ENCODE measurements around the gene ELP1. TPM values are rescaled to one million over a fixed set of nuclear protein-coding genes. Genes with fewer than 3 reads are reported as not detected.
A peak's percentile ranks its signal among the peaks of the same experiment; 100 is the strongest.

The ELP1 gene
- polyA plus RNA-seq, 2 of the 4 experiments (the other 2 are of a cell fraction), result 25.4 to 35.8 TPM

DNA sequence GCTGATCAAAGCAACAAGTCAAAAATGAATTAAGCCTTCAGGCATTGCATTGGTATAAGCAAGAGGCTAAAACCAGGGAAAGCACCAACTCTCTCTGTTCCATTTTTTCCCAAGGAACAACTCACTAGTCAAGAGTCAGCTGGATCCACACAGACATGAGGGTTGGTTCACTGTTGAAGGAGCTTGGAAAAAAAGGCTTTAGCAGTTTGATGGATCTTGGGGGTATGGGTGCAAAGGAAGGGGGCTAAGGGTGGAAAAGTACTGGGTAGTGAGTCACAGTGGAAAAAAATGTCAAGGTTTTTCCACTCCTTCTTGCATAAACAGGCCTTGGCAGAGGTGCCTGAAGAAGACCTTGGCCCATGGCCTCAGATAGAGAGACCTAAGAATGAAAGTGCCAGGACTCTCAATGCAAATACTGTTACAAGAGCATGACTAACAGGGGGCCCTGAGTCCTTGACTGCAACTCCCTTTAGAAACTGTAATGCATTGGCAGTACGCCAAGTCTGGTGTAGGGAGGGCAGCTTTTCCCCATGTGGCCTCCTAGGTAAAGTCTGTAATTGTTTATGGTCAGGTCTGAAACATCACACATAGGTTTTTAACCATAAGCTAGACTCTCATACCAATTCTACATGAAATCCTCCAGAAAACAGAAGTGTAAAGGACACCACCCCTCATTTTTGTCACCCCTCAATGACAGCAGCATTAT lies 48.1 kb downstream of the ELP1 start:
- ChIA-PET CTCF (interaction anchor here (2.5 kb wide), 1 partner anchor 14 kb away, joined by 7 read pairs; no protein-coding TSS in a partner anchor), POLR2A (no interaction called here)
- DNase-seq (ENCODE audit: low read depth in 1 of 2, low spot score in 1 of 2) (peak; percentile 52 to 71), ATAC-seq (peak; percentile 84 to 86), FAIRE-seq (no peak)
- H3K9me3 ChIP-seq, result no peaks in the 10 kb centered on the region
- H3K4me3 ChIP-seq, result no peak overlapping the region
- peak overlapping the region; percentile 46 for H3K4me2 ChIP-seq
- TF ChIP-seq NPAS2 (CRISPR knock-in tag; IDR thresholded peaks at IDR 0.05; ENCODE audit: borderline replicate concordance), result no peak
- 0 out of 2 replicates have a peak, but pooled peaks have one; percentile 27 for TF ChIP-seq FOSL2 (IDR thresholded peaks at IDR 0.05)
- TF ChIP-seq FOSL2 (CRISPR knock-in tag; IDR thresholded peaks at IDR 0.05), result peak; percentile 43
- TF ChIP-seq CBX8 (IDR thresholded peaks at IDR 0.05), result no peak
- H3K27ac ChIP-seq, result peak overlapping the region; percentile 57 to 74; a peak in 5 of 6 replicates
- peaks cover 23% of the 10 kb centered on the region for H3K4me1 ChIP-seq
- WGBS (ENCODE audit: missing lambda C conversion rate), result 46% methylated on average over 1 of the region's 1 CpG

DNA sequence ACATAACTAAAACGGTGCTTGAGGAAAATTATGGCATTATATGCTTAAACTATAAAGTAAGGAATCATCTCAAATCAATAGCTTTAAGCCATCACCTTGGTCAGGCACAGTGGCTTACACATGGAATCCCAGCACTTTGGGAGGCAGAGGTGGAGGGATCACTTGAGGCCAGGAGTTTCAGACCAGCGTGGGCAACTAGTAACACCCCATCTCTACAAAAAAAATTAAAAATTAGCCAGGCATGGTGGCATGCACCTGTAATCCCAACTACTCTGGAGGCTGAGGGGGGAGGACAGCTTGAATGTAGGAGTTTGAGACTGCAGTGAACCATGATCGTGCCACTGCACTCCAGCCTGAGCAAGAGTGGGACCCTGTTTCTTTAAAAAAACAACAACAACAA lies 49.2 kb downstream of the ELP1 start:
- ChIA-PET CTCF (interaction anchor here (0.6 to 1.6 kb wide), 3 partner anchors 9 to 38 kb away, joined by 3 to 4 read pairs (median 3); no protein-coding TSS in a partner anchor), POLR2A (no interaction called here)
- ATAC-seq, result no peak
- WGBS (ENCODE audit: missing lambda C conversion rate), result 92% methylated on average over 3 of the region's 3 CpGs
- H3K4me2 ChIP-seq, result no peak overlapping the region
- no peaks in the 10 kb centered on the region for H3K9me3 ChIP-seq
- DNase-seq (ENCODE audit: low read depth in 1 of 2, low spot score in 1 of 2), result no peak
- FAIRE-seq, result no peak
- H3K4me3 ChIP-seq, result no peak overlapping the region
- no peak overlapping the region for H3K27ac ChIP-seq
- H3K4me1 ChIP-seq, result peaks cover 23% of the 10 kb centered on the region
- no peak for TF ChIP-seq RCOR1 (IDR thresholded peaks at IDR 0.05; ENCODE audit: low read depth, low read length)
- TF ChIP-seq, protein P1, sequence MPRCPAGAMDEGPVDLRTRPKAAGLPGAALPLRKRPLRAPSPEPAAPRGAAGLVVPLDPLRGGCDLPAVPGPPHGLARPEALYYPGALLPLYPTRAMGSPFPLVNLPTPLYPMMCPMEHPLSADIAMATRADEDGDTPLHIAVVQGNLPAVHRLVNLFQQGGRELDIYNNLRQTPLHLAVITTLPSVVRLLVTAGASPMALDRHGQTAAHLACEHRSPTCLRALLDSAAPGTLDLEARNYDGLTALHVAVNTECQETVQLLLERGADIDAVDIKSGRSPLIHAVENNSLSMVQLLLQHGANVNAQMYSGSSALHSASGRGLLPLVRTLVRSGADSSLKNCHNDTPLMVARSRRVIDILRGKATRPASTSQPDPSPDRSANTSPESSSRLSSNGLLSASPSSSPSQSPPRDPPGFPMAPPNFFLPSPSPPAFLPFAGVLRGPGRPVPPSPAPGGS (IDR thresholded peaks at IDR 0.05), result no peak
- TF ChIP-seq, protein P2, sequence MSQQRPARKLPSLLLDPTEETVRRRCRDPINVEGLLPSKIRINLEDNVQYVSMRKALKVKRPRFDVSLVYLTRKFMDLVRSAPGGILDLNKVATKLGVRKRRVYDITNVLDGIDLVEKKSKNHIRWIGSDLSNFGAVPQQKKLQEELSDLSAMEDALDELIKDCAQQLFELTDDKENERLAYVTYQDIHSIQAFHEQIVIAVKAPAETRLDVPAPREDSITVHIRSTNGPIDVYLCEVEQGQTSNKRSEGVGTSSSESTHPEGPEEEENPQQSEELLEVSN (IDR thresholded peaks at IDR 0.05; ENCODE audit: borderline replicate concordance, low read depth), result no peak
- TF ChIP-seq PHF8 (IDR thresholded peaks at IDR 0.05; ENCODE audit: borderline replicate concordance, low read depth), result no peak
- no peak for TF ChIP-seq ZNF302 (CRISPR knock-in tag; IDR thresholded peaks at IDR 0.05)
- no peak for TF ChIP-seq SMC3 (IDR thresholded peaks at IDR 0.05)

DNA sequence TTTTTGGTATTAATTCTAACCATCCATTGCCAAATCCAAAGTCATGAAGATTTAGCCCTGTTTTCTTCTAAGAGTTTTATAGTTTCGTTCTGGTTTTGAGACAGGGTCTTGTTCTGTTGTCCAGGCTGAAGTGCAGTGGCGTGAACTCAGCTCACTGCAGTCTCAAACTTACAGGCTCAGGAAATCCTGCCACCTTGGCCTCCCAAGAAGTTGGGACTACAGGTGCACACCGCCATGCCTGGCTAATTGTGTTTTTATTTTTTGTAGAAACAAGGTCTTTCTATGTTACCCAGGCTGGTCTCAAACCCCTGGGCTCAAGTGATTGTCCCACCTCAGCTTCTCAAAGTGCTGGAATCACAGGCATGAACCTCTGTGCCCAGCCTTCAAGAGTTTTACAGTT lies 50.8 kb downstream of the ELP1 start:
- ChIA-PET CTCF (interaction anchor here (1.6 kb wide), 1 partner anchor 12 kb away, joined by 4 read pairs; no protein-coding TSS in a partner anchor), POLR2A (no interaction called here)
- FAIRE-seq (no peak), ATAC-seq (no peak), DNase-seq (ENCODE audit: low read depth in 1 of 2, low spot score in 1 of 2) (no peak)
- WGBS (ENCODE audit: missing lambda C conversion rate), result 87% methylated on average over 3 of the region's 3 CpGs
- H3K4me1 ChIP-seq, result peaks cover 23% of the 10 kb centered on the region
- no peak overlapping the region for H3K4me2 ChIP-seq
- H3K27ac ChIP-seq, result no peak overlapping the region
- no peak overlapping the region for H3K4me3 ChIP-seq
- H3K9me3 ChIP-seq, result no peaks in the 10 kb centered on the region
- no peak for TF ChIP-seq GATA3 (IDR thresholded peaks at IDR 0.05; ENCODE audit: borderline replicate concordance)
- TF ChIP-seq FOXS1 (CRISPR knock-in tag; IDR thresholded peaks at IDR 0.05), result no peak
- TF ChIP-seq, protein P2 (IDR thresholded peaks at IDR 0.05; ENCODE audit: borderline replicate concordance, low read depth), result no peak
- TF ChIP-seq MAZ (IDR thresholded peaks at IDR 0.05; ENCODE audit: borderline replicate concordance, low read depth, low read length), result no peak
- TF ChIP-seq, protein P3, sequence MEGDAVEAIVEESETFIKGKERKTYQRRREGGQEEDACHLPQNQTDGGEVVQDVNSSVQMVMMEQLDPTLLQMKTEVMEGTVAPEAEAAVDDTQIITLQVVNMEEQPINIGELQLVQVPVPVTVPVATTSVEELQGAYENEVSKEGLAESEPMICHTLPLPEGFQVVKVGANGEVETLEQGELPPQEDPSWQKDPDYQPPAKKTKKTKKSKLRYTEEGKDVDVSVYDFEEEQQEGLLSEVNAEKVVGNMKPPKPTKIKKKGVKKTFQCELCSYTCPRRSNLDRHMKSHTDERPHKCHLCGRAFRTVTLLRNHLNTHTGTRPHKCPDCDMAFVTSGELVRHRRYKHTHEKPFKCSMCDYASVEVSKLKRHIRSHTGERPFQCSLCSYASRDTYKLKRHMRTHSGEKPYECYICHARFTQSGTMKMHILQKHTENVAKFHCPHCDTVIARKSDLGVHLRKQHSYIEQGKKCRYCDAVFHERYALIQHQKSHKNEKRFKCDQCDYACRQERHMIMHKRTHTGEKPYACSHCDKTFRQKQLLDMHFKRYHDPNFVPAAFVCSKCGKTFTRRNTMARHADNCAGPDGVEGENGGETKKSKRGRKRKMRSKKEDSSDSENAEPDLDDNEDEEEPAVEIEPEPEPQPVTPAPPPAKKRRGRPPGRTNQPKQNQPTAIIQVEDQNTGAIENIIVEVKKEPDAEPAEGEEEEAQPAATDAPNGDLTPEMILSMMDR (IDR thresholded peaks at IDR 0.05), result no peak
- TF ChIP-seq MYC (IDR thresholded peaks at IDR 0.05; ENCODE audit: borderline replicate concordance, low read length), result no peak
- TF ChIP-seq TP53 (CRISPR knock-in tag; IDR thresholded peaks at IDR 0.05), result no peak
- TF ChIP-seq HOXA7 (CRISPR knock-in tag; IDR thresholded peaks at IDR 0.05), result no peak
- TF ChIP-seq ZSCAN20 (CRISPR knock-in tag; IDR thresholded peaks at IDR 0.05), result no peak
- no peak for TF ChIP-seq FOSL2 (IDR thresholded peaks at IDR 0.05)
- TF ChIP-seq FOSL2 (CRISPR knock-in tag; IDR thresholded peaks at IDR 0.05), result no peak
- no peak for TF ChIP-seq RFX5 (IDR thresholded peaks at IDR 0.05)
- TF ChIP-seq, protein P4, sequence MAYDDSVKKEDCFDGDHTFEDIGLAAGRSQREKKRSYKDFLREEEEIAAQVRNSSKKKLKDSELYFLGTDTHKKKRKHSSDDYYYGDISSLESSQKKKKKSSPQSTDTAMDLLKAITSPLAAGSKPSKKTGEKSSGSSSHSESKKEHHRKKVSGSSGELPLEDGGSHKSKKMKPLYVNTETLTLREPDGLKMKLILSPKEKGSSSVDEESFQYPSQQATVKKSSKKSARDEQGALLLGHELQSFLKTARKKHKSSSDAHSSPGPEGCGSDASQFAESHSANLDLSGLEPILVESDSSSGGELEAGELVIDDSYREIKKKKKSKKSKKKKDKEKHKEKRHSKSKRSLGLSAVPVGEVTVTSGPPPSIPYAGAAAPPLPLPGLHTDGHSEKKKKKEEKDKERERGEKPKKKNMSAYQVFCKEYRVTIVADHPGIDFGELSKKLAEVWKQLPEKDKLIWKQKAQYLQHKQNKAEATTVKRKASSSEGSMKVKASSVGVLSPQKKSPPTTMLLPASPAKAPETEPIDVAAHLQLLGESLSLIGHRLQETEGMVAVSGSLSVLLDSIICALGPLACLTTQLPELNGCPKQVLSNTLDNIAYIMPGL (CRISPR knock-in tag; IDR thresholded peaks at IDR 0.05; ENCODE audit: borderline replicate concordance), result no peak
- TF ChIP-seq, protein P5, sequence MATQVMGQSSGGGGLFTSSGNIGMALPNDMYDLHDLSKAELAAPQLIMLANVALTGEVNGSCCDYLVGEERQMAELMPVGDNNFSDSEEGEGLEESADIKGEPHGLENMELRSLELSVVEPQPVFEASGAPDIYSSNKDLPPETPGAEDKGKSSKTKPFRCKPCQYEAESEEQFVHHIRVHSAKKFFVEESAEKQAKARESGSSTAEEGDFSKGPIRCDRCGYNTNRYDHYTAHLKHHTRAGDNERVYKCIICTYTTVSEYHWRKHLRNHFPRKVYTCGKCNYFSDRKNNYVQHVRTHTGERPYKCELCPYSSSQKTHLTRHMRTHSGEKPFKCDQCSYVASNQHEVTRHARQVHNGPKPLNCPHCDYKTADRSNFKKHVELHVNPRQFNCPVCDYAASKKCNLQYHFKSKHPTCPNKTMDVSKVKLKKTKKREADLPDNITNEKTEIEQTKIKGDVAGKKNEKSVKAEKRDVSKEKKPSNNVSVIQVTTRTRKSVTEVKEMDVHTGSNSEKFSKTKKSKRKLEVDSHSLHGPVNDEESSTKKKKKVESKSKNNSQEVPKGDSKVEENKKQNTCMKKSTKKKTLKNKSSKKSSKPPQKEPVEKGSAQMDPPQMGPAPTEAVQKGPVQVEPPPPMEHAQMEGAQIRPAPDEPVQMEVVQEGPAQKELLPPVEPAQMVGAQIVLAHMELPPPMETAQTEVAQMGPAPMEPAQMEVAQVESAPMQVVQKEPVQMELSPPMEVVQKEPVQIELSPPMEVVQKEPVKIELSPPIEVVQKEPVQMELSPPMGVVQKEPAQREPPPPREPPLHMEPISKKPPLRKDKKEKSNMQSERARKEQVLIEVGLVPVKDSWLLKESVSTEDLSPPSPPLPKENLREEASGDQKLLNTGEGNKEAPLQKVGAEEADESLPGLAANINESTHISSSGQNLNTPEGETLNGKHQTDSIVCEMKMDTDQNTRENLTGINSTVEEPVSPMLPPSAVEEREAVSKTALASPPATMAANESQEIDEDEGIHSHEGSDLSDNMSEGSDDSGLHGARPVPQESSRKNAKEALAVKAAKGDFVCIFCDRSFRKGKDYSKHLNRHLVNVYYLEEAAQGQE (IDR thresholded peaks at IDR 0.05), result no peak
- no peak for TF ChIP-seq EHMT2 (IDR thresholded peaks at IDR 0.05; ENCODE audit: low read depth)
